Gastroesophageal sphincter (tissue), 2 donors: ENCODE results near the gene CCDC137.

ENCODE experiments used
- POLR2A ChIP-seq, 2 donors: fragments of 450-650 bp; IDR thresholded peaks; one replicate each; pipeline ENCODE4 v1.6.1; 2017; ENCODE audit warnings: antibody characterized with exemption in 2 of 2, mild to moderate bottlenecking in 2 of 2, moderate library complexity in 1 of 2
- POLR2AphosphoS5 ChIP-seq: sonication (generic); formaldehyde crosslinking; IDR thresholded peaks from one replicate; pipeline ENCODE4 v1.6.1; 2017; ENCODE audit warnings: antibody characterized with exemption

DNA sequence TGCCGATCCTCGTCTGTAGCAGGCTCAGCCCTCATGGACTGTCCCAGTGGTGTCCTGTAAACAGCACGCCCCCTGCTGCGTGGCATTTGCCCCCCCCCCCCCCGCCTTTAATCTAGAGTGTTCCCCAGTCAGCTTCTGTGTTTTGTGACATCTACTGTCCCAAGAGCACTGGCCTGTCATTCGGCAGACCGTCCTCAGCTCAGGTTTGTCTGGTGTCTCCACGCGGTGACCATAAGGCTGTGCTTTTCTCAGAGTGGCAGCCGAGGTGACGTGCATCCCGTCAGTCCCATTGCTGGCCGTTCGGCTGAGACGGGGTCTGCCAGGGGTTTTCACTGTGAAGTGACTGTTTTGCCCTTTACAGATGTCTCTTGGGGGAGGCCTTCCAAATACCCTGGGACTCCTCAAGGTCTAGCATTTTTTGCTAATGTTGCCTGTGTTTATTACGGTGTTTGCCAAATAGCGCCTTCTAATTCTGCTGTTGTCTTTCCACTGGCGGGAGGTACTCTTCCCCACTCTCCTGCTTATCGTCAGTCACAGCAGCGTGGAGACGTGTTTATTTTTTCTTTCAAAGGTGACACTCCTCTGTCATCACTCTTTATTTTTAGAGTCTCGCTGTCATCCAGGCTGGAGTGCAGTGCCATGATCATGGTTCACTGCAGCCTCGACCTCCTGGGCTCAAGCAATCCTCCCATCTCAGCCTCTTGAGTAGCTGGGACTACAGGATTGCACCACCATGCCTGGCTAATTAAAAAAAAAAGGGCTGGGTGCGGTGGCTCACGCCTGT is 30.9 kb downstream of the CCDC137 start:
- no peak for TF ChIP-seq POLR2A (IDR thresholded peaks at IDR 0.05)
- TF ChIP-seq POLR2AphosphoS5 = no peak
